H1 (cell line): ENCODE measurements around the gene AAGAB. TPM values are rescaled to one million over a fixed set of nuclear protein-coding genes. Genes with fewer than 3 reads are reported as not detected.

Experiments used
- BCL11A ChIP-seq, 2 experiments: IDR thresholded peaks; one replicate each; pipeline ENCODE4 v1.6.1; 2011; ENCODE audit warnings: low read depth in 2 of 2, low read length in 2 of 2, mild to moderate bottlenecking in 2 of 2
- CREB1 ChIP-seq: IDR thresholded peaks from 2 replicates; pipeline ENCODE4 v1.6.1; 2012; ENCODE audit warnings: inconsistent platforms
- CTBP2 ChIP-seq: IDR thresholded peaks from 2 replicates; pipeline ENCODE4 v1.7.0; 2011; ENCODE audit warnings: borderline replicate concordance, mild to moderate bottlenecking, moderate library complexity, mixed read lengths, low read length; ENCODE audit not compliant: insufficient read depth, insufficient read length
- FOSL1 ChIP-seq: IDR thresholded peaks from 2 replicates; pipeline ENCODE4 v1.6.1; 2011; ENCODE audit warnings: mild to moderate bottlenecking, low read depth, low read length, moderate library complexity; ENCODE audit not compliant: insufficient read depth
- JUN ChIP-seq: IDR thresholded peaks from 2 replicates; pipeline ENCODE4 v1.6.1; 2011; ENCODE audit warnings: low read depth, mild to moderate bottlenecking, improper control_type of control experiment, low read length
- POU5F1 ChIP-seq: IDR thresholded peaks from 2 replicates; pipeline ENCODE4 v1.6.1; 2011; ENCODE audit warnings: low read depth, mild to moderate bottlenecking, low read length, moderate library complexity
- SIRT6 ChIP-seq: IDR thresholded peaks from one replicate; pipeline ENCODE4 v1.7.1; 2012; ENCODE audit warnings: low read length, inconsistent platforms
- TAF7 ChIP-seq: optimal IDR thresholded peaks from 2 replicates; pipeline ENCODE3; 2011; ENCODE audit warnings: low read depth, mild to moderate bottlenecking, inconsistent platforms, low read length, moderate library complexity, borderline replicate concordance
- polyA plus RNA-seq, 7 experiments: library from polyadenylated mRNA; depleted of rRNA in 3 of 7; stranded (reverse) in 5 of 7; unstranded in 2 of 7; fragments of >200 nt in 5 of 7; fragments of 200-250 nt in 2 of 7; gene quantifications; 1 replicate in 5 of 7; 2 replicates in 1 of 7; 4 replicates in 1 of 7; pipeline versions ENCODE4 v1.2.1 to v1.2.3, GENCODE V29; 2011 to 2013; ENCODE audit warnings: missing spikeins in 2 of 7, mixed read lengths in 2 of 7
- total RNA-seq: library from RNA; stranded (reverse); fragmentation: NEBNext Ultra II Directional; extraction: Animal tissue kit (Norgen Biotek cat#: 25700); gene quantifications from 2 replicates; pipeline ENCODE4 v1.2.1, GENCODE V29; 2021
- TF ChIP-seq, protein P1 (sequence below): IDR thresholded peaks from 2 replicates; pipeline ENCODE4 v1.6.1; 2011; ENCODE audit warnings: low read length, improper control_type of control experiment

The AAGAB gene
- total and polyA plus RNA-seq, 2 of the 8 experiments (the other 6 are each of a cell fraction or from before 2014, with no cell fraction given) = 20.1 to 45.9 TPM

DNA sequence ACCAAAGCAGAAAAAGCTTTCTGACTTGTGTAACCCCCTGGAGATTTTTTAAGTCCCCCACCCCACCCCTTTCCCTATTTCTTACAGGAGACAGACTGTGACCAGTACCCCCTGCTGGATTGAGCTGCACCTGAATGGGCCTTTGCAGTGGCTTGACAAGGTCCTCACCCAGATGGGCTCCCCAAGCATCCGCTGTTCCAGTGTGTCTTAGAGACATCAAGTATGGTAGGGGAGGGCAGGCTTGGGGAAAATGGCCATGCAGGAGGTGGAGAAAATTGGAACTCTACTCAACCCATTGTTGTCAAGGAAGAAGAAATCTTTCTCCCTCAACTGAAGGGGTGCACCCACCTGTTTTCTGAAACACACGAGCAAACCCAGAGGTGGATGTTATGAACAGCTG lies 64.1 kb downstream of the AAGAB start (continued):
- TF ChIP-seq, protein P1, sequence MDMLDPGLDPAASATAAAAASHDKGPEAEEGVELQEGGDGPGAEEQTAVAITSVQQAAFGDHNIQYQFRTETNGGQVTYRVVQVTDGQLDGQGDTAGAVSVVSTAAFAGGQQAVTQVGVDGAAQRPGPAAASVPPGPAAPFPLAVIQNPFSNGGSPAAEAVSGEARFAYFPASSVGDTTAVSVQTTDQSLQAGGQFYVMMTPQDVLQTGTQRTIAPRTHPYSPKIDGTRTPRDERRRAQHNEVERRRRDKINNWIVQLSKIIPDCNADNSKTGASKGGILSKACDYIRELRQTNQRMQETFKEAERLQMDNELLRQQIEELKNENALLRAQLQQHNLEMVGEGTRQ = no peak
- TF ChIP-seq CREB1 (no peak), SIRT6 (no peak), CTBP2 (no peak), FOSL1 (no peak), BCL11A (IDR thresholded peaks at IDR 0.05; ENCODE audit: low read depth in 2 of 2, low read length in 2 of 2) (no peak), POU5F1 (no peak), JUN (no peak), TAF7 (no peak)
